Naive thymus-derived CD4-positive, alpha-beta T cell (primary cell): ENCODE results near the gene PPFIBP1. TPM values are rescaled to one million over a fixed set of nuclear protein-coding genes. Genes with fewer than 3 reads are reported as not detected.
"Not testable (repeated sequence)": the region's sequence is repeated elsewhere in the genome, so short reads cannot be mapped to it uniquely, and the experiment has no call there.

Source experiments
- ATAC-seq: fragments of 150-1000 bp; cut with Tn5 transposase; 2 replicates; pipeline ENCODE4 v1.10.0; 2021; ENCODE audit warnings: mild to moderate bottlenecking, moderate library complexity
- CTCF ChIA-PET: fragments of 350-600 bp; sonication (Branson Sonifier 250); formaldehyde crosslinking; loops from one replicate; lab custom pipeline; 2021; ENCODE audit warnings: antibody characterized with exemption; lab: Charles Lee
- POLR2A ChIA-PET: fragments of 350-600 bp; sonication (Branson Sonifier 250); formaldehyde crosslinking; loops from one replicate; lab custom pipeline; 2021; ENCODE audit warnings: antibody characterized with exemption, inconsistent platforms; lab: Charles Lee
- DNase-seq, 9 donors: peaks; one replicate each; pipeline versions ENCODE4 v3.0.0 to v3.0.0-alpha.2; 2020 to 2022; ENCODE audit warnings: mixed read lengths in 1 of 9
- H3K27ac ChIP-seq: one replicate; pipeline ENCODE4 v1.7.0; 2013; ENCODE audit warnings: mild to moderate bottlenecking, low read depth, low read length, moderate library complexity
- H3K27me3 ChIP-seq, 2 donors: one replicate each; pipeline ENCODE4 v1.7.0; 2013; ENCODE audit warnings: low read length in 2 of 2, mild to moderate bottlenecking in 2 of 2, moderate library complexity in 2 of 2; ENCODE audit not compliant: control insufficient read depth in 2 of 2, insufficient read depth in 2 of 2
- H3K36me3 ChIP-seq, 3 experiments: 1 replicate in 2 of 3; 2 replicates in 1 of 3; pipeline ENCODE4 v1.7.0; 2013; ENCODE audit warnings: low read length in 3 of 3, mild to moderate bottlenecking in 3 of 3, moderate library complexity in 1 of 3; ENCODE audit not compliant: insufficient read depth in 3 of 3, control insufficient read depth in 2 of 3
- H3K4me1 ChIP-seq, 2 donors: one replicate each; pipeline ENCODE4 v1.7.0; 2013; ENCODE audit warnings: low read length in 2 of 2, mild to moderate bottlenecking in 2 of 2, moderate library complexity in 1 of 2; ENCODE audit not compliant: control insufficient read depth in 2 of 2, insufficient read depth in 2 of 2
- H3K4me3 ChIP-seq: 2 replicates; pipeline ENCODE4 v1.7.0; 2013; ENCODE audit warnings: mild to moderate bottlenecking, low read length
- H3K9me3 ChIP-seq, 3 experiments: 1 replicate in 2 of 3; 2 replicates in 1 of 3; pipeline ENCODE4 v1.7.0; 2013; ENCODE audit warnings: low read length in 3 of 3; ENCODE audit not compliant: control insufficient read depth in 2 of 3
- H3K27ac Mint-ChIP-seq, 9 donors: one replicate each; pipeline ENCODE4 v1.8.0; 2020 to 2022; ENCODE audit warnings: mixed read lengths in 9 of 9, mild to moderate bottlenecking in 8 of 9, moderate library complexity in 5 of 9, inconsistent platforms in 2 of 9
- H3K27me3 Mint-ChIP-seq, 5 donors: one replicate each; pipeline ENCODE4 v1.8.0; 2021 to 2022; ENCODE audit warnings: mixed read lengths in 5 of 5, mild to moderate bottlenecking in 1 of 5
- H3K36me3 Mint-ChIP-seq, 5 donors: one replicate each; pipeline ENCODE4 v1.8.0; 2020 to 2022; ENCODE audit warnings: mixed read lengths in 5 of 5, mild to moderate bottlenecking in 3 of 5, inconsistent platforms in 1 of 5
- H3K4me1 Mint-ChIP-seq, 7 donors: one replicate each; pipeline ENCODE4 v1.8.0; 2020 to 2022; ENCODE audit warnings: mixed read lengths in 7 of 7, mild to moderate bottlenecking in 3 of 7, inconsistent platforms in 1 of 7
- H3K4me3 Mint-ChIP-seq, 10 donors: one replicate each; pipeline ENCODE4 v1.8.0; 2020 to 2022; ENCODE audit warnings: mild to moderate bottlenecking in 10 of 10, mixed read lengths in 10 of 10, moderate library complexity in 6 of 10, inconsistent platforms in 2 of 10
- H3K9me3 Mint-ChIP-seq, 11 donors: one replicate each; pipeline ENCODE4 v1.8.0; 2020 to 2022; ENCODE audit warnings: mixed read lengths in 11 of 11, mild to moderate bottlenecking in 4 of 11, inconsistent platforms in 1 of 11, moderate library complexity in 1 of 11
- intact Hi-C, 2 donors: fragments of 100-400 bp; cut with micrococcal nuclease; formaldehyde crosslinking; loops; one replicate each; pipeline ENCODE4 v1.15.1; 2023
- polyA plus RNA-seq, 2 donors: library from polyadenylated mRNA; unstranded; fragments of 300-500 nt; fragmentation: Illumina TruSeq; gene quantifications; one replicate each; pipeline ENCODE4 v1.2.3, GENCODE V29; 2021
- total RNA-seq, 6 experiments: library from RNA in 5 of 6; stranded (reverse) in 5 of 6; gene quantifications; 1 replicate in 5 of 6; 2 replicates in 1 of 6; pipeline ENCODE4 v1.2.3 and lab custom pipeline; 2021 to 2026

Gene PPFIBP1
- total and polyA plus RNA-seq, 7 experiments from 2014 or later = 2.7 to 29.2 (median 5.3) TPM

DNA sequence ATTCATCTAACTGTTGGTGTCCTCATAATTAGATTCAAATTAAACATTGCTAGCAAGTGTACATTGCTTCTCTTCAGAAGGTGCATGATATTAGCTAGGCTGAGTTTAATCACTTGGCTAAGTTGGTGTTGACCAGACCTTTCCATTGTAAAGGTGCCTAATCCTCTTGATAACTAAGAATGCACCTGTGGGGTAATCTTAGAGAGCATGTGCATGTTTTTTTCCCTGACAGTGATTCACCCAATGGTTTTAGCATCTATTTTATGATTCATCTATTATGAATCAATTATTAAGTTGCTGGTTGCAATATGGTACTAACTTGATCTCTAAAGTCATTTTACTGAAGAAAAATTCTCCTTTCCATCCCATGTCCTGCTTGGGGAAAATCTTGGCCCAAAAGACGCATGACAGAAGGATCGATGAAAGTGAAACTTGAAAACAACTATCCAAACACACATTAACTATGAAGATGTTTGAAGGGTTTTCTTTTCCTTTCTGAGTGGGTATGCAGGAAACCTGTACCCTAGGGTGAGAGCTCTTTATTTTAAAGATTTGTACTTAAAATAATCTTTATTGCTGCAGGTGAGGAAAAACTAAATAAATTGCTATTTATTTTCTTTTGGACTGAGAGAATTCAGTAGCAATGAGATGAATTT lies 64.2 kb downstream of the PPFIBP1 start:
- intact Hi-C loops = loop anchor here in 1 of 2 donors (5.0 kb wide), 1 partner anchor 56 kb away; no protein-coding TSS in a partner anchor
- CTCF ChIA-PET, H3K4me1 ChIP-seq, ATAC-seq, POLR2A ChIA-PET, H3K4me3 ChIP-seq, DNase-seq, H3K27me3 Mint-ChIP-seq, H3K27me3 ChIP-seq, H3K27ac ChIP-seq, H3K9me3 Mint-ChIP-seq, H3K9me3 ChIP-seq, H3K36me3 ChIP-seq: not testable (repeated sequence)
- Mint-ChIP-seq H3K4me3 (peak overlapping the region in 9 of 10 donors; percentile 8 to 82 (median 60)), H3K4me1 (peaks cover 9 to 28% (median 18%) of the 10 kb centered on the region in 7 donors), H3K36me3 (peaks cover 0 to 15% (median 7%) of the 10 kb centered on the region in 5 donors), H3K27ac (peak overlapping the region in 6 of 9 donors; percentile 4 to 79 (median 53))

DNA sequence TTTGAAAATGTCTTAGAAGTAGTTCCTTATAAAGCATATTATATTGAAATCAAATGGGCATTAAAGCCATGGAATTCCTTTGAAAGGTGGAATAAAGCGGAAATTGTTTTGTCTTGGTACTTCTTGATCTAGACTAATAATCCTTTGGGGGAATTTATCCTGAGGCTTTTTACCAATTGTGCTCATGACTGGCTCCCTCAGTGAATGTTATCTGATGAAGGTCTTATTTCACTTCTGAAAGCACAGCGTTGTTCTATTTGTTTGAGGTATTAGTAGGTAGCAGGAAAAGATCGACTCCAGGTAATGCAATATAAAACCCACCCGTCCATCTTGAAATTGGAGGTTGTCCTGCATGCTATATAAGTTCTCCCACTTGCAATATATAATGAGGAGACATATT lies 64.8 kb downstream of the PPFIBP1 start:
- no peak overlapping the region for H3K4me3 ChIP-seq
- no peaks in the 10 kb centered on the region for H3K4me1 ChIP-seq
- H3K36me3 ChIP-seq = no peaks in the 10 kb centered on the region
- ChIA-PET POLR2A (no interaction called here), CTCF (no interaction called here)
- ATAC-seq (no peak), DNase-seq (no peak)
- H3K27me3 ChIP-seq = no peaks in the 10 kb centered on the region
- Mint-ChIP-seq H3K27ac (peak overlapping the region in 2 of 9 donors; percentile 33 to 51), H3K36me3 (peaks cover 0 to 19% (median 10%) of the 10 kb centered on the region in 5 donors), H3K4me1 (peaks cover 9 to 28% (median 18%) of the 10 kb centered on the region in 7 donors), H3K27me3 (no peaks in the 10 kb centered on the region), H3K4me3 (peak overlapping the region in 7 of 10 donors; percentile 8 to 82 (median 57)), H3K9me3 (peaks cover 0 to 4% (median 0%) of the 10 kb centered on the region in 11 donors)
- no peak overlapping the region for H3K27ac ChIP-seq
- no peaks in the 10 kb centered on the region for H3K9me3 ChIP-seq
- intact Hi-C loops = loop anchor here in 1 of 2 donors (5.0 kb wide), 1 partner anchor 56 kb away; no protein-coding TSS in a partner anchor

DNA sequence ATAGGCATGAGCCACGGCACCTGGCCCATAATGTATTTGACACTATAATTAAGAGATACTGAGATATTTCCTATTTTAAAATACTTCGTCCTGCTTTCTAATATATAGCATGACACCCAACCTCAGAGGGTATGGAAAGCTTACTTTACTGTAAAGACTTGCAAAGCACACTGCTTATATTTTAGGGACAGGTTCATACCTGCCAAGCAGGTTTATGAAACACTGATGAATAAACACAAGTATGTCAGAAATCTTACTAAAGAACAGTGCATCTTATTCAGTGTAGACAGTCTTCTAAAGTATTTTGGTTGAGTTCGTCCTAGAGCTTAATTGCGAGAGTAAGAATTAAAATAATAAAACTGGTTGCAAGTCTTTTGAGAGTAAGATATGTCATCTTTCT lies 65.4 kb downstream of the PPFIBP1 start:
- Histone ChIP-seq H3K4me1 (no peaks in the 10 kb centered on the region), H3K4me3 (no peak overlapping the region), H3K36me3 (no peaks in the 10 kb centered on the region), H3K27me3 (no peaks in the 10 kb centered on the region), H3K9me3 (no peaks in the 10 kb centered on the region), H3K27ac (no peak overlapping the region)
- peaks cover 0 to 4% (median 0%) of the 10 kb centered on the region in 11 donors for H3K9me3 Mint-ChIP-seq
- no peaks in the 10 kb centered on the region for H3K27me3 Mint-ChIP-seq
- peaks cover 0 to 17% (median 10%) of the 10 kb centered on the region in 5 donors for H3K36me3 Mint-ChIP-seq
- H3K4me3 Mint-ChIP-seq = no peak overlapping the region
- ChIA-PET POLR2A (no interaction called here), CTCF (no interaction called here)
- ATAC-seq (no peak), DNase-seq (no peak)
- H3K4me1 Mint-ChIP-seq = peaks cover 9 to 28% (median 18%) of the 10 kb centered on the region in 7 donors
- H3K27ac Mint-ChIP-seq = no peak overlapping the region
- intact Hi-C loops = loop anchor here in 1 of 2 donors (5.0 kb wide), 1 partner anchor 57 kb away; no protein-coding TSS in a partner anchor

DNA sequence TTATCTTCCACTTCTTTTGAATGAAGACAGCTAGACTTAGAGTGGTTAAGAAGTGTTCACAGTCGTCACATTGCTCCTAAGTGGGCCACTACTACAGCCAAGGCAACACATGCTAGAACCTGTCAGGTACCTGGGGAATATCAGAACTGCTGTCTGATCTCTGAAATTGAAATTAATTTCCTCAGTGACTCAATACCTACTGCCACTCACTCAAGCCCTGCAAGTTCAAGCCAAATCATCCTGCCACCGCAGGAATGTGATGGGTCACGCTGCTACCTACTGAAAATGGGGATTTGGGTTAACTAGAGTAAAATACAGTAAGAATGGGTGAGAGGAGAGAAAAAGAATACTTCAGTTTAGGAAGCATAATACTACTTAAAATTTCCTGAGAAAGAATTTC lies 67.7 kb downstream of the PPFIBP1 start:
- H3K27ac Mint-ChIP-seq, H3K27ac ChIP-seq, H3K9me3 Mint-ChIP-seq, CTCF ChIA-PET, H3K4me3 Mint-ChIP-seq, H3K4me1 ChIP-seq, ATAC-seq, H3K4me3 ChIP-seq, H3K27me3 ChIP-seq, H3K9me3 ChIP-seq, DNase-seq, H3K36me3 ChIP-seq, POLR2A ChIA-PET, H3K27me3 Mint-ChIP-seq, intact Hi-C loops: not testable (repeated sequence)
- Mint-ChIP-seq H3K4me1 (peaks cover 9 to 20% (median 18%) of the 10 kb centered on the region in 7 donors), H3K36me3 (peaks cover 0 to 29% (median 17%) of the 10 kb centered on the region in 5 donors)

DNA sequence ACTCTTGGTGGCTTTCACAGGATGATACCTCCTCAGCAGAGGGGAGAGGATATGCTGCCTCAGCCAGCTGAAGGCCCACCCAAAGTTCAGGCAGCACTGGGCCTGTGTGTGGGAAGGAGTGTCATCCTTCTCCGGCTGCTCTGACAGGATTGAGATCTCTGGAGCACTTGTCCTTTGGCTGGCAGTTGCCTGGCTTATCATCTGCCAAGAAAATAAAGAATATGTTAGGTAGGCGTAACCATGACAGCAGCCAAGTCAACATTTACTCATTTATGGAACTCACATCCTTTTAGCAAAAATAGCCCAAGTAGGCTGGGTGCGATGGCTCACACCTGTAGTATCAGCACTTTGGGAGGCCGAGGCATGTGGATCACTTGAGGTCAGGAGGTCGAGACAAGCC lies 68.5 kb downstream of the PPFIBP1 start:
- no peaks in the 10 kb centered on the region for H3K27me3 Mint-ChIP-seq
- Histone ChIP-seq H3K27me3 (no peaks in the 10 kb centered on the region), H3K4me1 (no peaks in the 10 kb centered on the region), H3K36me3 (no peaks in the 10 kb centered on the region), H3K9me3 (no peaks in the 10 kb centered on the region), H3K27ac (no peak overlapping the region), H3K4me3 (no peak overlapping the region)
- peaks cover 0 to 30% (median 19%) of the 10 kb centered on the region in 5 donors for H3K36me3 Mint-ChIP-seq
- intact Hi-C loops = no loop called here
- ChIA-PET CTCF (interaction anchor here (0.7 kb wide), 1 partner anchor 1929 kb away, joined by 6 read pairs; no protein-coding TSS in a partner anchor), POLR2A (no interaction called here)
- peaks cover 0 to 8% (median 0%) of the 10 kb centered on the region in 11 donors for H3K9me3 Mint-ChIP-seq
- H3K27ac Mint-ChIP-seq = no peak overlapping the region
- no peak for ATAC-seq
- H3K4me3 Mint-ChIP-seq = no peak overlapping the region
- DNase-seq = no peak
- H3K4me1 Mint-ChIP-seq = peaks cover 8 to 20% (median 15%) of the 10 kb centered on the region in 7 donors

DNA sequence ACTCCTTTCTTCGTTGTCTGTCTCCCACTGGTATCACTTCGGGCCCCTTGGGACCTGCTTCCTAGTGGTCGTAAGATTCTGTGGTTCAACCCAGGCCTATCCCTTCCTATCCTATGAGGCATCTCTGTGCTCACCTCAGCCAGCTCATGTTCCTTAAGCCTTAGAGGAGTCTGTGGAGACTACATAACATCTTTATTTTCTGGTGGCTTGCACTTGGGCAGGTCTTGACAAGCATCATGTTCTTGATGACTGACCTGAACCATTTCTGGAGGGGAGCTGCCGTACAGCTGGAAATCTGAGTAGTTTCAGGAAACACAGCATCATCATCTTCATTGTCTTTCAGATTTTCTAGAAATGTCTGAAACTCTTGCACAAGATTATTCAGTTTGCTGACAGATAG lies 69.3 kb downstream of the PPFIBP1 start:
- H3K36me3 ChIP-seq = no peaks in the 10 kb centered on the region
- no peaks in the 10 kb centered on the region for H3K27me3 ChIP-seq
- DNase-seq (no peak), ATAC-seq (no peak)
- no peaks in the 10 kb centered on the region for H3K4me1 ChIP-seq
- no peak overlapping the region for H3K4me3 ChIP-seq
- POLR2A ChIA-PET = interaction anchor here (0.6 kb wide), 1 partner anchor 573 kb away, joined by 3 read pairs; no protein-coding TSS in a partner anchor
- H3K27ac ChIP-seq = no peak overlapping the region
- Mint-ChIP-seq H3K27me3 (no peaks in the 10 kb centered on the region), H3K9me3 (peaks cover 0 to 12% (median 3%) of the 10 kb centered on the region in 11 donors), H3K4me3 (no peak overlapping the region), H3K4me1 (peaks cover 3 to 13% (median 7%) of the 10 kb centered on the region in 7 donors), H3K36me3 (peaks cover 0 to 33% (median 22%) of the 10 kb centered on the region in 5 donors), H3K27ac (no peak overlapping the region)
- H3K9me3 ChIP-seq = no peaks in the 10 kb centered on the region
- intact Hi-C loops = no loop called here
- CTCF ChIA-PET = no interaction called here
